Islet of Langerhans (tissue), 1 donor: ENCODE measurements around the gene ZMYND11.
"Not testable (repeated sequence)": the region's sequence is repeated elsewhere in the genome, so short reads cannot be mapped to it uniquely, and the experiment has no call there.

ENCODE experiments used
- FAIRE-seq: peaks from one replicate; lab custom pipeline; 2011; peaks lifted over from hg19 to GRCh38; lab: Jason Lieb, UNC

The ZMYND11 gene

DNA sequence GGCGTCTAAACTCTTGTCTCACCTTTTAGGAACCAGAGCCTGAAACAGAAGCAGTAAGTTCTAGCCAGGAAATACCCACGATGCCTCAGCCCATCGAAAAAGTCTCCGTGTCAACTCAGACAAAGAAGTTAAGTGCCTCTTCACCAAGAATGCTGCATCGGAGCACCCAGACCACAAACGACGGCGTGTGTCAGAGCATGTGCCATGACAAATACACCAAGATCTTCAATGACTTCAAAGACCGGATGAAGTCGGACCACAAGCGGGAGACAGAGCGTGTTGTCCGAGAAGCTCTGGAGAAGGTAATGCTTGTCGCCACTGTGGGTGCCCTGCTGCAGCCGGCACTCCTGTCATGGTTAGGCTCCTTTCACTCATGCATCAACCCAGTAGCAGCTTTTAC, 113.1 kb downstream of the ZMYND11 start:
- FAIRE-seq: no peak

GRCh38 chr10:251982-252582, 116.8 kb downstream of the ZMYND11 start:
- FAIRE-seq: no peak

- no peak for FAIRE-seq
Measured at GRCh38 chr10:260819-261429, 125.7 kb downstream of the ZMYND11 start.

DNA sequence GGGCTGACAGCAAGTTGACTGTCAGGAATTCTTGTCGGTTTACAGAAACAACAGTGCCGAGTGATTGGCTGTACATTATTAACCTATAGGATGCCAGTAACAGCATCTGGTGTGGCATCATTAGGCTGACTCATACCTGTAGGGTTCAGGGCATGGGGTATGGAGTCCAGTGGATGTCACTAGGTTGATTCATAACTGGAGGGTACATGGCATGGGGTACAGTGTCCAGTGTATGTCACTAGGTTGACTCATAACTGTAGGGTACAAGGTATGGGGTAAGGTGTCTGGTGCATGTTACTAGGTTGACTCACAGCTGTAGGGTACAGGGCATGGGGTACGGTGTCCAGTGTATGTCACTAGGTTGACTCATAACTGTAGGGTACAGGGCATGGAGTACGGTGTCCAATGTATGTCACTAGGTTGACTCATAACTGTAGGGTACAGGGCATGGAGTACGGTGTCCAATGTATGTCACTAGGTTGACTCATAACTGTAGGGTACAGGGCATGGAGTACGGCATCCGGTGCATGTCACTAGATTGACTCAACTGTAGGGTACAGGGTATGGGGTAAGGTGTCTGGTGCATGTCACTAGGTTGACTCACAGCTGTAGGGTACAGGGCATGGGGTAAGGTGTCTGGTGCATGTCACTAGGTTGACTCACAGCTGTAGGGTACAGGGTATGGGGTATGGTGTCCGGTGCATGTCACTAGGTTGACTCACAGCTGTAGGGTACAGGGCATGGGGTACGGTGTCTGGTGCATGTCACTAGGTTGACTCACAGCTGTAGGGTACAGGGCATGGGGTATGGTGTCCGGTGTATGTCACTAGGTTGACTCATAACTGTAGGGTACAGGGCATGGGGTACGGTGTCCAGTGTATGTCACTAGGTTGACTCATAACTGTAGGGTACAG, 129.2 kb downstream of the ZMYND11 start:
- FAIRE-seq: not testable (repeated sequence)

DNA sequence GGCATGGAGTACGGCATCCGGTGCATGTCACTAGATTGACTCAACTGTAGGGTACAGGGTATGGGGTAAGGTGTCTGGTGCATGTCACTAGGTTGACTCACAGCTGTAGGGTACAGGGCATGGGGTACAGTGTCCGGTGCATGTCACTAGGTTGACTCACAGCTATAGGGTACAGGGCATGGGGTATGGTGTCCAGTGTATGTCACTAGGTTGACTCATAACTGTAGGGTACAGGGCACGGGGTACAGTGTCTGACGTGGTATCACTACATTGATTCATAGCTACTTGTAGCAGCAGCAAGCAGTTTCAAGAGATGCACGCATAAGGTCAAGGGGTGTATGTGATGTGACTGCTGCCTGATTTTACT, 129.8 kb downstream of the ZMYND11 start:
- FAIRE-seq: not testable (repeated sequence)

DNA sequence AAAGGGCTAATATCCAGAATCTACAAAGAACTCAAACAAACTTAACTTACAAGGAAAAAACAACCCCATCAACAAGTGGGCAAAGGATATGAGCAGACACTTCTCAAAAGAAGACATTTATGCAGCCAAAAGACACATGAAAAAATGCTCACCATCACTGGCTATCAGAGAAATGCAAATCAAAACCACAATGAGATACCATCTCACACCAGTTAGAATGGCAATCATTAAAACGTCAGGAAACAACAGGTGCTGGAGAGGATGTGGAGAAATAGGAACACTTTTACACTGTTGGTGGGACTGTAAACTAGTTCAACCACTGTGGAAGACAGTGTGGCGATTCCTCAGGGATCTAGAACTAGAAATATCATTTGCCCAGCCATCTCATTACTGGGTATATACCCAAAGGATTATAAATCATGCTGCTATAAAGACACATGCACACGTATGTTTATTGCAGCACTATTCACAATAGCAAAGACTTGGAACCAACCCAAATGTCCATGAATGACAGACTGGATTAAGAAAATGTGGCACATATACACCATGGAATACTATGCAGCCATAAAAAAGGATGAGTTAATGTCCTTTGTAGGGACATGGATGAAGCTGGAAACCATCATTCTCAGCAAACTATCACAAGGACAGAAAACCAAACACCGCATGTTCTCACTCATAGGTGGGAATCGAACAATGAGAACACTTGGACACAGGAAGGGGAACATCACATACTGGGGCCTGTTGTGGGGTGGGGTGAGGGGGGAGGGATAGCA, 130.7 kb downstream of the ZMYND11 start:
- FAIRE-seq: not testable (repeated sequence)

DNA sequence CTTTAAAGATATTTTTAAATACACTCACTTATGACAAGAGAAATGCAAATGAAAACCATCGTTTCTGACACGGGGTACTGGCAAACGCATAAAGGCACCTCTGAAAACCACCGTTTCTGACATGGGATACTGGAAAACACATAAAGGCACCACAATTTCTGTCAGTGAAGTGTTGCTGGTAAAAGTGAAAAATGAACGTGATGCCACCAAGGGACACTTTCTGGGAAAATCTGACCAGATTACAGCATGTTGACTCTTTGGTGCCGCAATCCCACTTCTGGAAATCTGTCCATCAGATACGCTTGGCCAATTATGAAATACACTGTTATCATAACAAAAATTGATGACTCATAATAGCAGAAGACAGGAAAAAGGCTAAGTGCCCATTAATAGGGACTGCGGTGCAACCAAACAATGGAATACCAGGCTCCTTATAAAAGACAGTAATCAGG, 131.7 kb downstream of the ZMYND11 start:
- FAIRE-seq: no peak

DNA sequence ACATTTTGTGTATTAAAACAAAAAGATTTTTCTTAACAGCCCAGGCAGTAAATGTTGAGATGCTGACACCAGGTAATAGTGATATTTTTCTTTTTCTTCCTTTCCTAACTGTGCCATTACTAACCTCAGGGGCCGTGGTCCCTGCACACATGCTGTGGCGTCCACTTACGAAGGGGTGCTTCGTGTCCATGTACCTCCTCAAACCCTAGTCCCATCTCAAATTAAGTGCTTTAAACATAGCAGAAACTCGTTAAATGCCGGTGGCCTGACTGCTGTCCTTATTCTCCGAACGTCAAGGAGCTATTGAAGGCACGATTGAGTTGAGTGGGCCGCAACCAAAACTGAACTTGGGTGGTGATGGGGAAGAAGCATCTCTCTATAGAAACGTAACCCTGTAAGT, 132.4 kb downstream of the ZMYND11 start:
- no peak for FAIRE-seq

- FAIRE-seq: no peak
Measured at GRCh38 chr10:269440-270074, 134.3 kb downstream of the ZMYND11 start.

DNA sequence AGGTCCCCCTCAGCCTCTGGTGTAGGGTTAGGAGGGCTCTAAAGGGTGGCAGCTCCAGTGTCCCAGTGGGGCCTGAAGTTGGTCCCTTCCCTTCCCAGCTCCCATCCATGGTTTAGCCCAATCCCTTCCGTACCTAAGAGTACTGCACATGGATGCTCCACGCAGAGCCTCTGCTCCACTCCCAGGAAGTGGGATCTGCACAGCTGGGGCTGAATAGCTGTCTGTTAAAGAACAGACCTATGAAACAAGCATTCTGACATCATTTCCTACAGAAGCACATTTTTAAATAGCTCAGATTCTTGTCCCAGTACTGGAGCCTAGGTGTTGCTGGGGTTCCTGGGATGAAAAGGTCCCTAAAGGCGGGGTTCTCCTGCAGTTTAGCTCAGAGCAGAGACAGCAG, 135.9 kb downstream of the ZMYND11 start:
- no peak for FAIRE-seq

GRCh38 chr10:271722-272121, 136.5 kb downstream of the ZMYND11 start:
- FAIRE-seq: no peak

DNA sequence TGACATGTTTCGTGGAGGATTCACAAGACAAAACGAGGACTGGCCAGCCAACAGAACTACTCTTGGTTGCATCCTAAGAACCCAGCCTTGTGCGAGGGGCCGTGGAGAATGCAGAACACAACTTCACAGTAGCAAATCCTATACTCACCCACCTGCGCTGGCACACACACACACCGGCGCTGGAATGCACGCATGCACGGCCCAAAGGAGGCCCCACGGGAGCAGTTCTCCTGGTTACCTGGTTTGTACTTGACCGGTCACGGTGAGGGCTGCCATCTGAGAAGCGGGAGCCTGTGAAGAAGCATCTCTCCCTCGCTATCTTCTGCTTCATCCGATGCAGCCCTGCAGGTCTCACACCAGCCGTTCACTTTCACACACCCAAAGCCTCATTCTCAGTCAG, 137.8 kb downstream of the ZMYND11 start:
- FAIRE-seq: no peak

DNA sequence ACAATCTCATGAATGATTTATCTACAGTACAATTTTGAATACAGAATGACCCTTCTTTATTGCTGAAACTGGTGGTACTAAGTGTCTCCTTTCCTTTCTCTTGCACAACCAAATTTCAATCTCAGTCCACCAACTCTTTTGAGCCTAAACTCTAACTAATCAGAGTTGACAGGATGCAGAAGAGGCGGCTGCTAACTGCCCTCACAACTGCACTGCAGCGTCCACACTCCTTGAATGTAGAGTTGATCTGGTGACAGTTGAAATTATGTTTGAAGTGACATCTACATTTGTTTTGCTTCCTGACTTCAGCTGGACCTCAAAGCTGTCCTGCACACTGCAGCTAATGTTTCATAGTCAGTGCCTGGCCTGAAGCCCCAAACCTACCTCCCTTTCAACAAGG, 139.6 kb downstream of the ZMYND11 start:
- FAIRE-seq: no peak

- no peak for FAIRE-seq
Measured at GRCh38 chr10:275680-276079, 140.4 kb downstream of the ZMYND11 start.

DNA sequence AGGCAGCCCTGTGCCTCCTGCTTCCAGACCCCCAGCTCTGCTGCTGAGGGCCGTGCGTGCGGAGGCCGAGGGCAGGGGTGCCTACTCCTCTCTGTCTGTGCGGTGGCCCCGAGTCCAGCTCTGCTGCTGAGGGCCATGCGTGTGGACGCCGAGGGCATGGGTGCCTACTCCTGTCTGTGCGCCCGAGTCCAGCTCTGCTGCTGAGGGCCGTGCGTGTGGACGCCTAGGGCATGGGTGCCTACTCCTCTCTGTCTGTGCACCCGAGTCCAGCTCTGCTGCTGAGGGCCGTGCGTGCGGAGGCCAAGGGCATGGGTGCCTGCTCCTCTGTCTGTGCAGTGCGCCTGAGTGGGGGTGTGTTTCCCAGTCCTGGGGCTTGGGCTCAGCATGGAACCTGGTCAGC, 142.7 kb downstream of the ZMYND11 start:
- no peak for FAIRE-seq

DNA sequence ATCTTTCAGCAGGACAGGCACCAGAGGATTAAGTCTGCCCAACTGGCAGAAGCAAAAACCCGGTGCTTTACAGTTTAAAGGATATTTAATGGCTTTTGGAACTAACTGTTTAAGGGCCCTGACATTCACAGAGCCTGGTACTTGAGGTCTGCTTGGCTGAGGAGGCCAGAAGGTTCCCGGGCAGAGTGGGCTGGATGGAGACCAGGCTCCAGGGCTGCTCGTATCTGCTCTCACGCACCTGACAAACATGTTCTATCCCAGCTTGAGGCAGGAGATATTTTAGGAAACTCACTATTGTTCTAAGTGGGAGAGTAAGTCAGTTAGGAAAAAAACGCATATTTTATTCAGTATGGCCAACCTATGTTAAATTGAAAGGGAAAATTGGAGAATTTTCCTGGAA, 143.5 kb downstream of the ZMYND11 start:
- FAIRE-seq: no peak

DNA sequence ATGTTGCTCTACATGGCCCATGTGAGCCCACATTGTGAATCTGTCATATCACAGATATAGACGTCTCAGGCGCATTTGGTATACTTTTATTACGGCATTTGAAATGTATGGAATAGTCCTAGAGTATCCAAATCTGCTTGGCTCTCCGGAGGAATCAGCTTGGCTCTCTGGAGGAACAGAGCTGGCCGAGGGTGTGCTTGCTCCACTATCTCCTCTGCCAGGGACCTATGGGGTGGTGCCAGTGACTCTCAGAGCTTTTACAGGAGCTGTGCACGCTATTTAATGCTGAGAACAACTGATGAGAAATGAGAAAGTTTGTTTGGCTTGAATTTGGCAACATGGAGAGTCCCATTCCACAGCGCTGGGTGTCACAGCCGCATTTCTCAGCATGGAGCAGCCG, 144.0 kb downstream of the ZMYND11 start:
- FAIRE-seq: no peak

GRCh38 chr10:279655-280054, 144.4 kb downstream of the ZMYND11 start:
- FAIRE-seq: no peak

DNA sequence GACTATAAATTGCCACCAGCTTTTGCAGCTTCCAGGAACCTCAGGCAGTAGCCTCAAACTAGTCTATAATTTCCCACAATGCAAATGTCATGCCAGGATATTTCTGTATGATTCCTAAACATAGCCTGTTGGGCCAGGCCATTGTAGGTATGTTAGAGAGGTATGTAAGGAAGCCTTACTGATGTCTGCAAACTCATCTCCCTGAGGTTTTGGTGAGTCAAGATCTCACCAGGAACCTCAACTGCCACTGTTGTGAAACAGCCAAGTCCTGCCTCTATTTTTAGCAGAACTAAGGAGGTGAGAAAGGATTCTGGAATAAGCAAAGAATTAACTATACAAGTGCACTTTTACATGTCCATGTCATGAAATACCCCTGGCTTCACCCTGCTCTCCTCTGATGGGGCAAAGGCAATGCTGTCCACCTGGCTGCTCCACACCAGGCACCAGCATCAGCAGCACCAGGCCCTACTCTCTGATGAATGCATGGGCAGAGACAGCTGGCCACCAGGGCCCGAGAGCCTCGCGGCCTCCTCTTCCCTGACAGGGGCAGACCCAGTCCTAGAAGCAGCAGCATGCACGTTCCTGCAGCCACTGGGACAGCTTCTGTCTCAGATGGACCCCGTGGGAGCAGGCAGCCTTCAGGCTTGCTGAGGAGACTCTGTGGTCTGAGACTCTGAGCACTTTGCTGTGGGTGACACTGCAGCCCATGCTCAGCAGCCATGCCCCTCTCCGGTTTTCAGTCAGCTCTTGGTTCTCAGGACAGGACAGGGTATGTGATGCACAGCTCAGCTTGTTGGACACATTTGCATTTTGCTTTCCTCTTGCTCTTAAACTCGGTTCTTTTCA, 147.3 kb downstream of the ZMYND11 start:
- no peak for FAIRE-seq

DNA sequence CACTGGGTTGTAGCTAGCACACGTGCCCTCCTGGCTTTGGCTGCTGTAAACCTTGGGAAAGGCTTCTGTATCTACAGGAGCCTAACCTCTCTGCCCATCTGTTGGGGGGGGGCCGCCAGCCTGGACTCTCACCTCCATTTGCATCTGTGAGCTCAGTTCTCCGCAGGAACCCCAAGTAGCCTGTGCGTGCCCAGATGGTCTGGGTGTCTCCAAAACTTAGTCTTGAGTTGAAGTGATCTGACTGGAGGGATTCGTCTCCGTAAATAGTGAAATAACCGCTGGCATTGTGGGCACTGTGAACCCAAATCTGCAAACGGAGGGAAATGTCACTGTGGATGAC, 147.9 kb downstream of the ZMYND11 start:
- no peak for FAIRE-seq

DNA sequence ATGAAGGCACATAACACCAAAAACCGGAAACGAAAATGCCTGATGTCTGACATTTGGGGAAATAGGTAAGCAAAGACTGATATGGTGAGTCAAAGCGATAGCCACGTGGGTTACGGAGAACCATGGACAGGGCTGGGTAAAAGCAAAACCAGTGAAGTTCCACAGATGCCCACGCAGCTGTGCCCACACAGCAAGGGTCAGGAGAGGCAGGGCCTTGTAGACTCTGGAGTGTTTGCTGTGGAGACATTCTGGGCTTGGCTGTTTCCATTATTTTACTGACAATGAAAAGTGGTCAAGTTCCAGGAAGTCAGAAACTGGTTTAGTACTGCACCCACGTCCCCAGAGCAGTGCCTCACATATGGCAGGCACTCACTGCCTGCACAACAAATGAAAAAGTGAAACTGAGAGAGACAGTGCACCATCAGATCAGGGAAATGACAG, 148.7 kb downstream of the ZMYND11 start:
- no peak for FAIRE-seq
